ENCODE data around the gene PLIN4.

DNA sequence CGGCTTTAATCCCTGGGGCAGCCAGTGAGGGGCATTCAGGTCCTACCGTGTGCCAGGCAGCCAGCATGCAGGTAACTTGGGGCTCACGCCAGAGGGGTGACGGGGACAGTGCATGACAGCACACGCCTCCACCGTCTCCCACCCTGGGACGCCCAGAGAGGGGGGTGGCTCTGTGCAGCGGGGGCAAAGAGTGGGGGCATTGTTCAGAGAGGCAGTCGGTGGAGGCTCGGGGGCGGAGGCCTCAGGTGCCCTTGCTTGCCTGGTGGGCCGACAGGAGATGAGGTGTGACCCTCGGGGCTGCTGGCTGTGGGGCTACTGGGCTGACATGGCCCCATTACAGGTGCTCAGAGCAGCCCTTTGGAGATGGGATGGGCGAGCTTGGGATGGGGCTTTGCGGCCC is 18.4 kb downstream of the PLIN4 start:
- TF ChIP-seq CTCF (conservative IDR thresholded peaks at IDR 0.05 in 1 of 2, IDR thresholded peaks at IDR 0.05 in 1 of 2; ENCODE audit: low read depth in 1 of 2, low read length in 2 of 2) (no peak), EZH2 (IDR thresholded peaks at IDR 0.05; ENCODE audit: low read length, missing control alignments) (no peak)
